ENCODE measurements around the gene CCDC30.

DNA sequence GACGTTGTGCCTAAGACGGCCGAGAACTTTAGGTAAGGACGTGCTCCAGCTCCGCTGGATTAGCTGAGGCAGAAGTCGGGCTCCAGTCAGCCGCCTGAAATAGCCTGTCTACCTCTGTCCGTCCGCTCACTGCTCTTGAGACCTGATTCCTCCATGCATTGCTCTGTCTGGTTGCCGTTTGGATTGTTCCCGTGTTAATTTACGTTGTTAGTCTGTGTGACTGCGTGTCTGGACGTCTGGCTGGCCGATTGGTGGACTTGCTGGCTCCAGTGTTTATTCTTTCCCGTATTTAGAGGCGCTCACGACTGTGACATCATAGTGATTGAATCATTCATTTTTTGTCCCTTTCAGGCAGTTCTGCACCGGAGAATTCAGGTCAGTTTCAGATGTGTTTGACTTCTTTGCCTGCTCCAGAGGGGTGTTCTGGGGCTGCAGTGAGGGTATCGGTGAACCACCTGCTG lies 195.8 kb downstream of the CCDC30 start:
- TF ChIP-seq, protein P1, sequence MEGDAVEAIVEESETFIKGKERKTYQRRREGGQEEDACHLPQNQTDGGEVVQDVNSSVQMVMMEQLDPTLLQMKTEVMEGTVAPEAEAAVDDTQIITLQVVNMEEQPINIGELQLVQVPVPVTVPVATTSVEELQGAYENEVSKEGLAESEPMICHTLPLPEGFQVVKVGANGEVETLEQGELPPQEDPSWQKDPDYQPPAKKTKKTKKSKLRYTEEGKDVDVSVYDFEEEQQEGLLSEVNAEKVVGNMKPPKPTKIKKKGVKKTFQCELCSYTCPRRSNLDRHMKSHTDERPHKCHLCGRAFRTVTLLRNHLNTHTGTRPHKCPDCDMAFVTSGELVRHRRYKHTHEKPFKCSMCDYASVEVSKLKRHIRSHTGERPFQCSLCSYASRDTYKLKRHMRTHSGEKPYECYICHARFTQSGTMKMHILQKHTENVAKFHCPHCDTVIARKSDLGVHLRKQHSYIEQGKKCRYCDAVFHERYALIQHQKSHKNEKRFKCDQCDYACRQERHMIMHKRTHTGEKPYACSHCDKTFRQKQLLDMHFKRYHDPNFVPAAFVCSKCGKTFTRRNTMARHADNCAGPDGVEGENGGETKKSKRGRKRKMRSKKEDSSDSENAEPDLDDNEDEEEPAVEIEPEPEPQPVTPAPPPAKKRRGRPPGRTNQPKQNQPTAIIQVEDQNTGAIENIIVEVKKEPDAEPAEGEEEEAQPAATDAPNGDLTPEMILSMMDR (IDR thresholded peaks at IDR 0.05): no peak
- TF ChIP-seq POLR2A (IDR thresholded peaks at IDR 0.05) (no peak), EP300 (IDR thresholded peaks at IDR 0.05) (no peak)
